Endodermal cell (in vitro differentiated cells): ENCODE results near the gene BEST2. TPM values are rescaled to one million over a fixed set of nuclear protein-coding genes. Genes with fewer than 3 reads are reported as not detected.

Experiments
- DNase-seq: peaks from one replicate; pipeline ENCODE4 v3.0.0-alpha.2; 2017
- H3K27ac ChIP-seq: 2 replicates; pipeline ENCODE4 v1.5.1; 2013; ENCODE audit warnings: mild to moderate bottlenecking, low read depth, low read length, moderate library complexity
- H3K27me3 ChIP-seq: 2 replicates; pipeline ENCODE4 v1.6.1; 2013; ENCODE audit warnings: mild to moderate bottlenecking, low read length, moderate library complexity; ENCODE audit not compliant: insufficient read depth, control insufficient read depth, poor library complexity, severe bottlenecking
- H3K36me3 ChIP-seq: 2 replicates; pipeline ENCODE4 v1.7.0; 2013; ENCODE audit warnings: mild to moderate bottlenecking, low read length, moderate library complexity; ENCODE audit not compliant: control insufficient read depth, insufficient read depth
- H3K4me1 ChIP-seq: one replicate; pipeline ENCODE4 v1.7.0; 2013; ENCODE audit warnings: low read length; ENCODE audit not compliant: control insufficient read depth, insufficient read depth
- H3K4me3 ChIP-seq: 2 replicates; pipeline ENCODE4 v1.5.1; 2013; ENCODE audit warnings: mild to moderate bottlenecking, low read length, moderate library complexity
- H3K9ac ChIP-seq: 2 replicates; pipeline ENCODE4 v1.6.1; 2013; ENCODE audit warnings: mild to moderate bottlenecking, low read length, moderate library complexity; ENCODE audit not compliant: poor library complexity, severe bottlenecking; ENCODE audit errors: extremely low read depth
- H3K9me3 ChIP-seq: 2 replicates; pipeline ENCODE4 v1.6.1; 2013; ENCODE audit warnings: mild to moderate bottlenecking, low read length, moderate library complexity; ENCODE audit not compliant: control insufficient read depth
- H3K27ac Mint-ChIP-seq: 2 replicates; pipeline ENCODE4 v1.8.0; 2020; ENCODE audit warnings: mixed read lengths
- H3K27me3 Mint-ChIP-seq: 2 replicates; pipeline ENCODE4 v1.8.0; 2021; ENCODE audit warnings: mild to moderate bottlenecking, mixed read lengths; ENCODE audit not compliant: insufficient read depth
- H3K36me3 Mint-ChIP-seq: 2 replicates; pipeline ENCODE4 v1.8.0; 2020; ENCODE audit warnings: low read depth, mixed read lengths
- H3K4me1 Mint-ChIP-seq: 2 replicates; pipeline ENCODE4 v1.8.0; 2020; ENCODE audit warnings: mixed read lengths
- H3K4me3 Mint-ChIP-seq: 2 replicates; pipeline ENCODE4 v1.8.0; 2020; ENCODE audit warnings: mild to moderate bottlenecking, moderate library complexity, mixed read lengths
- H3K9me3 Mint-ChIP-seq: 2 replicates; pipeline ENCODE4 v1.8.0; 2020; ENCODE audit warnings: mild to moderate bottlenecking, mixed read lengths
- WGBS, 2 experiments: methylation state at CpG; one replicate each; pipeline versions ENCODE4 v1.1.5 to v1.1.7; 2013; ENCODE audit warnings: missing lambda C conversion rate in 2 of 2, mixed read lengths in 1 of 2; ENCODE audit not compliant: insufficient coverage in 1 of 2, insufficient read length in 1 of 2; 5-methylcytosine and 5-hydroxymethylcytosine counted together
- total RNA-seq, 2 donors: library from RNA; stranded (reverse); fragmentation: NEBNext Ultra II Directional in 1 of 2; extraction: Animal tissue kit (Norgen Biotek cat#: 25700) in 1 of 2; gene quantifications; 2 replicates in 1 of 2; 3 replicates in 1 of 2; pipeline ENCODE4 v1.2.1, GENCODE V29; 2021
- TF ChIP-seq, protein P1 (sequence below): fragments of 200-600 bp; sonication (generic); conservative IDR thresholded peaks from 2 replicates; pipeline ENCODE4 v1.5.0; 2021; ENCODE audit warnings: antibody characterized with exemption, mild to moderate bottlenecking

BEST2 gene
- total RNA-seq, 2 donors from 2014 or later, result 0.95 to 1.2 TPM

DNA sequence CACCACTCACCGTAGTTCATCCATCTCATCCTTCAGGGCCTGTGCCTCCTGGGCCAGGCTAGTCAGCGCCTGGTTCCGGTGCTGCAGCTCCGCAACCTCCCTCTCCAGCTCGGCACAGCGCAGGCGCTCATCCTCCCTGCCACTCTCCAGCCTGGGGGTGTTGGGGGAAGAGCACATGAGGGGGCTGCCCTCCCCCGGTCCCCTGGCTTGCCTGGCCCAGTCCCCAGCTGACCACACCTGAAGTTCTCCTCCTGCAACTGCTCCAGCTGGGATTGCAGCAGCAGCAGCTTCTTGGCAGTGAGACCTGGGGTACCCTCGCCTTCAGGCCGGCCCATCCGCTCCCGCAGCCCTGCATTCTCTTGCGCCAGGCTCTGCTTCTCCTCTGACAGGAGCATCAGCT, 19.3 kb downstream of the BEST2 start:
- no peaks in the 10 kb centered on the region for H3K27me3 ChIP-seq
- 90 to 95% methylated on average over 9 to 13 of the region's 13 CpGs for WGBS, 2 experiments
- H3K27me3 Mint-ChIP-seq, result no peaks in the 10 kb centered on the region
- no peak for DNase-seq
- H3K36me3 ChIP-seq, result no peaks in the 10 kb centered on the region
- no peaks in the 10 kb centered on the region for H3K4me1 ChIP-seq
- no peaks in the 10 kb centered on the region for H3K9me3 Mint-ChIP-seq
- H3K9me3 ChIP-seq, result no peaks in the 10 kb centered on the region
- no peak overlapping the region for H3K27ac ChIP-seq
- H3K36me3 Mint-ChIP-seq, result peaks cover 42% of the 10 kb centered on the region
- H3K4me1 Mint-ChIP-seq, result peaks cover 13% of the 10 kb centered on the region
- H3K4me3 Mint-ChIP-seq, result no peak overlapping the region
- H3K27ac Mint-ChIP-seq, result no peak overlapping the region
- H3K4me3 ChIP-seq, result no peak overlapping the region
- H3K9ac ChIP-seq, result no peak overlapping the region
- TF ChIP-seq, protein P1, sequence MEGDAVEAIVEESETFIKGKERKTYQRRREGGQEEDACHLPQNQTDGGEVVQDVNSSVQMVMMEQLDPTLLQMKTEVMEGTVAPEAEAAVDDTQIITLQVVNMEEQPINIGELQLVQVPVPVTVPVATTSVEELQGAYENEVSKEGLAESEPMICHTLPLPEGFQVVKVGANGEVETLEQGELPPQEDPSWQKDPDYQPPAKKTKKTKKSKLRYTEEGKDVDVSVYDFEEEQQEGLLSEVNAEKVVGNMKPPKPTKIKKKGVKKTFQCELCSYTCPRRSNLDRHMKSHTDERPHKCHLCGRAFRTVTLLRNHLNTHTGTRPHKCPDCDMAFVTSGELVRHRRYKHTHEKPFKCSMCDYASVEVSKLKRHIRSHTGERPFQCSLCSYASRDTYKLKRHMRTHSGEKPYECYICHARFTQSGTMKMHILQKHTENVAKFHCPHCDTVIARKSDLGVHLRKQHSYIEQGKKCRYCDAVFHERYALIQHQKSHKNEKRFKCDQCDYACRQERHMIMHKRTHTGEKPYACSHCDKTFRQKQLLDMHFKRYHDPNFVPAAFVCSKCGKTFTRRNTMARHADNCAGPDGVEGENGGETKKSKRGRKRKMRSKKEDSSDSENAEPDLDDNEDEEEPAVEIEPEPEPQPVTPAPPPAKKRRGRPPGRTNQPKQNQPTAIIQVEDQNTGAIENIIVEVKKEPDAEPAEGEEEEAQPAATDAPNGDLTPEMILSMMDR, result no peak

DNA sequence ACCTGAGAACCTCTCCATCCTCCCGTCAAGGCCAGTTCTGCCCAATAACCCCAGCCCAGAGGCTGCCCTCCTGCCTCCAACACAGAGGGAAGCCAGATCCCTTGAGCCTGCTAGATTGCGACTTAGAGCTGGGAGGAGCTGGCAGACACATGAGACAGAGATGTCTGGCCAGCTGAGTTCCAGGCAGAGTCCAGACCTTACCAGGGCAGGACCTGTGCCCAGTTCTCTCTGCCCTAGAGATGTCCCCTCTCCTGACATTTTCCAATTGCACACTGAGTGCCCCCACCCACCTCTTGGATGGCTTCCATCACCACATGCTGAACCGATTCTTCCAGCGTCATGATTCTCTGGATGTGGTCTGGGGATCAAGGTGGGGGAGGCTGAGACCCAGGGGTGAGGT, 20.7 kb downstream of the BEST2 start:
- TF ChIP-seq, protein P1, result no peak
- Histone ChIP-seq H3K27me3 (no peaks in the 10 kb centered on the region), H3K27ac (no peak overlapping the region), H3K4me3 (no peak overlapping the region), H3K9ac (no peak overlapping the region), H3K9me3 (no peaks in the 10 kb centered on the region), H3K36me3 (no peaks in the 10 kb centered on the region), H3K4me1 (no peaks in the 10 kb centered on the region)
- Mint-ChIP-seq H3K36me3 (peaks cover 34% of the 10 kb centered on the region), H3K4me3 (no peak overlapping the region), H3K27me3 (no peaks in the 10 kb centered on the region), H3K27ac (no peak overlapping the region), H3K9me3 (no peaks in the 10 kb centered on the region), H3K4me1 (peaks cover 13% of the 10 kb centered on the region)
- DNase-seq, result no peak
- WGBS, 2 experiments, result 90 to 92% methylated on average over 2 to 4 of the region's 4 CpGs

DNA sequence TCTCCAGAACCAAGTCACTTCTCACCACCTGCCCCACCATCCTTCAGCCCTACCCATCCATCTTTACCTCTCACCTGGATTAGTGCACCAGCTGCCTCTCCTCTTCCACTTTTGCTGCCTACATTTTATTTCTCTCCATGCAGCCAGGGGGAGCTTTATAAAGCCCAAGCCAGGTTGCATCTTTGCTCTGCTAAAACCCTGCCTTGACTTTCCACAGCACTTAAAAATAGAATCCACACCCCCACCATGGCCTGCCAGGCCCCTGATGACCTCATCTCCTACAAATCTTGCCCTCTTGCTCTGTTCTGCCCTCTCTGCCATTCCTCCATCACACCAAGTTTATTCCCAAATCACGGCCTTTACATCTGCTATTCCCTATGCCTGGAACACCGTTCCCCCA, 22.0 kb downstream of the BEST2 start:
- no peak overlapping the region for H3K9ac ChIP-seq
- H3K4me1 ChIP-seq, result no peaks in the 10 kb centered on the region
- Mint-ChIP-seq H3K4me3 (peak overlapping the region; percentile 1), H3K9me3 (no peaks in the 10 kb centered on the region), H3K36me3 (peaks cover 28% of the 10 kb centered on the region), H3K27me3 (no peaks in the 10 kb centered on the region), H3K4me1 (peaks cover 18% of the 10 kb centered on the region), H3K27ac (no peak overlapping the region)
- no peaks in the 10 kb centered on the region for H3K36me3 ChIP-seq
- H3K27me3 ChIP-seq, result no peaks in the 10 kb centered on the region
- H3K4me3 ChIP-seq, result no peak overlapping the region
- TF ChIP-seq, protein P1, result peak; percentile 49
- WGBS, 2 experiments, result 92 to 95% methylated on average over 2 of the region's 2 CpGs
- no peak overlapping the region for H3K27ac ChIP-seq
- DNase-seq, result no peak
- H3K9me3 ChIP-seq, result no peaks in the 10 kb centered on the region
